Tibial artery (tissue), 4 donors: ENCODE measurements around the gene COL15A1.

Experiments
- DNase-seq, 2 donors: peaks; one replicate each; pipeline ENCODE4 v3.0.0-alpha.2; 2019
- H3K27ac ChIP-seq, 2 donors: fragments of 200-600 bp; sonication (generic) in 1 of 2; 1 replicate in 1 of 2; 2 replicates in 1 of 2; pipeline ENCODE4 v1.5.1; 2018 to 2019; ENCODE audit warnings: mild to moderate bottlenecking in 1 of 2
- H3K27me3 ChIP-seq, 2 donors: fragments of 200-600 bp; sonication (generic) in 1 of 2; one replicate each; pipeline versions ENCODE4 v1.5.1 to v1.6.0; 2016 to 2019
- H3K36me3 ChIP-seq, 3 donors: fragments of 200-600 bp; sonication (generic) in 2 of 3; one replicate each; pipeline ENCODE4 v1.5.1; 2016 to 2019; ENCODE audit warnings: mild to moderate bottlenecking in 2 of 3
- H3K4me1 ChIP-seq, 4 donors: fragments of 200-600 bp; sonication (generic) in 2 of 4; 1 replicate in 3 of 4; 2 replicates in 1 of 4; pipeline ENCODE4 v1.5.1; 2016 to 2019
- H3K4me3 ChIP-seq, 2 donors: fragments of 200-600 bp; sonication (generic) in 1 of 2; 1 replicate in 1 of 2; 2 replicates in 1 of 2; pipeline ENCODE4 v1.5.1; 2018 to 2019; ENCODE audit warnings: mild to moderate bottlenecking in 2 of 2
- H3K9me3 ChIP-seq, 3 donors: fragments of 200-600 bp; sonication (generic) in 1 of 3; one replicate each; pipeline ENCODE4 v1.5.1; 2016 to 2019
- intact Hi-C: fragments of 100-400 bp; cut with DNase I; formaldehyde crosslinking; loops from one replicate; pipeline ENCODE4 v1.15.0; 2023; ENCODE audit warnings: low total_unique reads
- TF ChIP-seq, protein P1 (sequence below), 2 experiments: fragments of 200-600 bp in 1 of 2; fragments of 450-650 bp in 1 of 2; IDR thresholded peaks; one replicate each; pipeline ENCODE4 v1.5.1; 2017 to 2019; ENCODE audit warnings: antibody characterized with exemption in 2 of 2, mild to moderate bottlenecking in 1 of 2, moderate library complexity in 1 of 2

COL15A1 gene

DNA sequence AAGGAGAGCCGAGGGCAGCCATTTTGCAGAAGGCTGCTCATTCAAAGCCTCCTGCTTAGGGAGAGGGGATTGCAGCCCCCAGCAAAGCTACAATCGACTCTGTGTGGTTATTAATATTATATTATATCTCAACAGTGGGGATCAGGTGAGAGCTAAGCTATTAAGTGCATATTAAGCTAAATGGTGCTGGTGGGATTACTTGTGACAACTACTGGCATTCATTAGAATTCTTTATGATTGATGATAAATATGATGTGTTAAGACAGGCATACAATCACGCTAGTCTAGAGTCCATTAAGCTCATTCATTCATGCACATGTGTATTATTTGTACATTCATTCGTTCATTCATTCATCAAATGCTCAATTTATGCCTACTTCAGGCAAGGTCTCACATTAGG lies 23.0 kb downstream of the COL15A1 start:
- DNase-seq: no peak
- no peak overlapping the region for H3K4me3 ChIP-seq
- peaks cover 0 to 74% (median 58%) of the 10 kb centered on the region in 4 donors for H3K4me1 ChIP-seq
- peak overlapping the region; percentile 77 to 85 for H3K27ac ChIP-seq
- no peaks in the 10 kb centered on the region for H3K9me3 ChIP-seq
- TF ChIP-seq, protein P1, sequence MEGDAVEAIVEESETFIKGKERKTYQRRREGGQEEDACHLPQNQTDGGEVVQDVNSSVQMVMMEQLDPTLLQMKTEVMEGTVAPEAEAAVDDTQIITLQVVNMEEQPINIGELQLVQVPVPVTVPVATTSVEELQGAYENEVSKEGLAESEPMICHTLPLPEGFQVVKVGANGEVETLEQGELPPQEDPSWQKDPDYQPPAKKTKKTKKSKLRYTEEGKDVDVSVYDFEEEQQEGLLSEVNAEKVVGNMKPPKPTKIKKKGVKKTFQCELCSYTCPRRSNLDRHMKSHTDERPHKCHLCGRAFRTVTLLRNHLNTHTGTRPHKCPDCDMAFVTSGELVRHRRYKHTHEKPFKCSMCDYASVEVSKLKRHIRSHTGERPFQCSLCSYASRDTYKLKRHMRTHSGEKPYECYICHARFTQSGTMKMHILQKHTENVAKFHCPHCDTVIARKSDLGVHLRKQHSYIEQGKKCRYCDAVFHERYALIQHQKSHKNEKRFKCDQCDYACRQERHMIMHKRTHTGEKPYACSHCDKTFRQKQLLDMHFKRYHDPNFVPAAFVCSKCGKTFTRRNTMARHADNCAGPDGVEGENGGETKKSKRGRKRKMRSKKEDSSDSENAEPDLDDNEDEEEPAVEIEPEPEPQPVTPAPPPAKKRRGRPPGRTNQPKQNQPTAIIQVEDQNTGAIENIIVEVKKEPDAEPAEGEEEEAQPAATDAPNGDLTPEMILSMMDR (IDR thresholded peaks at IDR 0.05): no peak
- no peaks in the 10 kb centered on the region for H3K27me3 ChIP-seq
- intact Hi-C loops: no loop called here
- H3K36me3 ChIP-seq: no peaks in the 10 kb centered on the region

DNA sequence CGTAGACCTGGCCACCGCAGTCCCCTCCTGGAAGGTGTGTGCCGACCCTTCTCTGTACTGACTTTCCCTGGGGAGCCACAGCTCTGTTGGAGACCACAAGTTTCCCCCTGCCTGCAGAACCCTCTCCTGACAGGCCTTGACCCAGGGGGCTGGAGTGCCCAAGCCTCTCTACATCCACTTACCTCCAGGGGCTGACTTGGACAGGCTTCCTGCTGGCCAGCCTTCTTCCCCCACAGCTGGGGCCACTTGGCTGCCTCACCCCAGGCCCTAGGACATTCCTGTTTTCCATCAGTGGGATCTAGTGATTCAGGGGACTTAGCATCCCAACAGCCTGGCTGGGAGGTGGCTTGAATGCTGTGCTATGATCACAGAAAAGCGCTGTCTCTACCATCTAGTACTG lies 23.6 kb downstream of the COL15A1 start:
- H3K4me1 ChIP-seq: peaks cover 0 to 74% (median 56%) of the 10 kb centered on the region in 4 donors
- H3K27me3 ChIP-seq: no peaks in the 10 kb centered on the region

DNA sequence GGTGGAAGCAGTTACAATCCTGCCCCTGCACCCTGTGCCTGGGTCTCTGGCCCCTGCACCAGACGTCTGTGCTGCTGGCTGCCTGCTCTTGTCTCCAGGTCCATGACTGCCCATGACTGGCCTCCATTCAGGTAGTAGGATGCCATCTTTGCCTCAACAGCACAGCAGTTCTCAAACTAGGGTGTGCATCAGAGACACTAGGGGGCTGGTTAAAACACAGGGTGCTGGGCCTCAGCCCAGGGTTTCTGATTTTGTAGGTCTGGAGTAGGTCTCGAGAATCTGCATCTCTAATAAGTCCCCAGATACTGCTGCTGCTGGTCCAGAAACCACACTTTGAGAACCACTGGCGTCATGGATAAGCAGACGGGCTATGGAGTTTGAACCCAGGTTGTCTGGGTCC lies 24.0 kb downstream of the COL15A1 start:
- TF ChIP-seq, protein P1 (IDR thresholded peaks at IDR 0.05): no peak
- Histone ChIP-seq H3K27ac (peak overlapping the region; percentile 77 to 85), H3K9me3 (no peaks in the 10 kb centered on the region), H3K4me3 (no peak overlapping the region), H3K27me3 (no peaks in the 10 kb centered on the region), H3K4me1 (peaks cover 0 to 74% (median 58%) of the 10 kb centered on the region in 4 donors), H3K36me3 (no peaks in the 10 kb centered on the region)
- peak in 1 of 2 donors; percentile 48 for DNase-seq
- intact Hi-C loops: no loop called here

More for the DNA sequence above, 23.6 kb downstream of the COL15A1 start:
- Histone ChIP-seq H3K36me3 (no peaks in the 10 kb centered on the region), H3K27ac (peak overlapping the region; percentile 77 to 85), H3K9me3 (no peaks in the 10 kb centered on the region), H3K4me3 (no peak overlapping the region)
- intact Hi-C loops: no loop called here
- TF ChIP-seq, protein P1 (IDR thresholded peaks at IDR 0.05): no peak
- peak in 1 of 2 donors; percentile 63 for DNase-seq

DNA sequence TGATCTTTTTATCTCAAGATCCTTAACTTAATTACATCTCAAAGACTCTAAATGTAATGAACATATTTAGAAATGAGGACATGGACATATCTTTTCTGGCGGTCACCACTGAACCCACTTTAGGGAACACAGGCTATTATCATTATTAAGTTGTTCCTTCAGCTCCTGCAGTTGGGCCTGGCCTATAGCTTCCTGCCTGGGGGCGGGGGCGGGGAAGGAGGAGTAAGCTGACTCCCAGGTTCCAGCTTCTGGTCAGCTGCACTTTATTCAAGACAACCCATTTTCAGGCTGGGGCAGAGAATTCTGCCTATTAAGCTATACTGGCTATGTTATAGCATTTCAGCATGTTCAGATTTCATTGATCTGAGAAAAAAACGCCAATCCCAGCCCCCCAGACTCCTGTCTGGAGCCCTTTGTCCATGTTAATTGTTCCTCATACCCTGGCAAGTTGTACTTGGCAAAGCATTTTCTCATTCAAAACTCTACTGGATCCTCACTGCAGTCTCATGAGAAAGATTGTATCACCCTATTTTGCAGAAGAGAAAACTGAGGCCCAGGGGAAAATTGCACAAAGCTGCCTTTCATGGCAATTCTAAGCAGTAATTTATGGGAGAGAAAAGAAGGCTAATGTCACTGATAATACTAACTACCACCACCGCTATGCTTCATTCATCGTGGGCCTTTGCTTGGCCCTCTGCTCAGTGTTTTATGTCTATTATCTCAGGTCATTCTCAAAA lies 25.1 kb downstream of the COL15A1 start:
- H3K36me3 ChIP-seq: no peaks in the 10 kb centered on the region
- no peak overlapping the region for H3K4me3 ChIP-seq
- H3K4me1 ChIP-seq: peaks cover 0 to 74% (median 59%) of the 10 kb centered on the region in 4 donors
- intact Hi-C loops: no loop called here
- peak overlapping the region; percentile 77 to 85 for H3K27ac ChIP-seq
- TF ChIP-seq, protein P1 (IDR thresholded peaks at IDR 0.05): no peak
- DNase-seq: peak in 1 of 2 donors; percentile 31
- no peaks in the 10 kb centered on the region for H3K27me3 ChIP-seq
- H3K9me3 ChIP-seq: no peaks in the 10 kb centered on the region

DNA sequence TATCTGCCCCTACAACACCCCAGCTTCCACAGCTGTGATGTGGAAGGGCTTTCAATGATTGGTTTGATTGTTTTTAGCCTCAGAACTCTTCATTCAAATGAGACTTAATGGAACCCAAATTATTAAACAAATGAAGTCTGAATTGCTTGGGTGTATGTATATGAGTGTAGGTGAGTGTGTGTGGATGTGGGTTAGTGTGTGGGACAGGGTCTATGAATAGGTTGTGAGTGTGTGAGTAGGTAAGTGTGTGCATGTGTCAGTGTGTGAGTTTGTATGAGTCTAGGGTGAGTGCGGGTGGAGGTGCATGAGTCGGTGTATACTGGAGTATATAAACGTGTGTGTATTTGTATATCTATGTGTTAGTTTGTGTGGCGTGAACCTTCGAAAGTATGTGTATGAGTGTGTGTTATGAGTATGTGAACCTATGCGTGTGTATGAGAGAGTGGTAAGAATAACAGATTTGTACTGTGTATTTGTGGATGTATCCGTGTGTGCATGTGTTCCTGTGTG lies 26.9 kb downstream of the COL15A1 start:
- TF ChIP-seq, protein P1 (IDR thresholded peaks at IDR 0.05): no peak
- intact Hi-C loops: no loop called here
- H3K4me1 ChIP-seq: peaks cover 0 to 72% (median 60%) of the 10 kb centered on the region in 4 donors

More for the DNA sequence above, 26.9 kb downstream of the COL15A1 start:
- Histone ChIP-seq H3K9me3 (no peaks in the 10 kb centered on the region), H3K4me3 (no peak overlapping the region), H3K27ac (peak overlapping the region; percentile 49 to 85), H3K36me3 (no peaks in the 10 kb centered on the region), H3K27me3 (no peaks in the 10 kb centered on the region)
- peak in 1 of 2 donors; percentile 25 for DNase-seq
